Transverse colon (tissue), 4 donors: ENCODE data around the gene ZBTB9. TPM values are rescaled to one million over a fixed set of nuclear protein-coding genes. Genes with fewer than 3 reads are reported as not detected.
A peak's percentile ranks its signal among the peaks of the same experiment; 100 is the strongest.

Experiments
- DNase-seq: peaks from one replicate; pipeline ENCODE4 v3.0.0-alpha.2; 2019
- H3K27ac ChIP-seq, 4 donors: fragments of 200-600 bp; sonication (generic); 2 replicates each; pipeline ENCODE4 v1.5.1; 2016 to 2018; ENCODE audit warnings: inconsistent platforms in 4 of 4
- H3K27me3 ChIP-seq: fragments of 200-600 bp; sonication (generic); 2 replicates; pipeline ENCODE4 v1.5.1; 2017; ENCODE audit warnings: inconsistent platforms
- H3K36me3 ChIP-seq, 4 donors: fragments of 200-600 bp; sonication (generic); 2 replicates each; pipeline ENCODE4 v1.5.1; 2017 to 2019; ENCODE audit warnings: inconsistent platforms in 4 of 4
- H3K4me1 ChIP-seq, 4 donors: fragments of 200-600 bp; sonication (generic); 2 replicates each; pipeline ENCODE4 v1.5.1; 2017 to 2020; ENCODE audit warnings: inconsistent platforms in 4 of 4
- H3K4me3 ChIP-seq, 4 donors: fragments of 200-600 bp; sonication (generic); 1 replicate in 1 of 4; 2 replicates in 3 of 4; pipeline versions ENCODE4 v1.5.1 to v1.6.1; 2017 to 2019; ENCODE audit warnings: inconsistent platforms in 4 of 4
- H3K9me3 ChIP-seq, 2 donors: fragments of 200-600 bp; sonication (generic); 2 replicates each; pipeline ENCODE4 v1.5.1; 2017 to 2019; ENCODE audit warnings: inconsistent platforms in 2 of 2
- EP300 ChIP-seq: sonication (generic); formaldehyde crosslinking; IDR thresholded peaks from one replicate; pipeline ENCODE4 v1.6.1; 2017; ENCODE audit warnings: antibody characterized with exemption, low read depth
- POLR2A ChIP-seq: fragments of 450-650 bp; IDR thresholded peaks from one replicate; pipeline ENCODE4 v1.6.1; 2016; ENCODE audit warnings: antibody characterized with exemption, mild to moderate bottlenecking, moderate library complexity
- POLR2AphosphoS5 ChIP-seq, 3 donors: sonication (generic); formaldehyde crosslinking; IDR thresholded peaks; one replicate each; pipeline ENCODE4 v1.6.1; 2016; ENCODE audit warnings: antibody characterized with exemption in 3 of 3
- WGBS, 2 donors: methylation state at CpG; one replicate each; pipeline ENCODE4 v1.1.5; 2018; ENCODE audit warnings: low coverage in 1 of 2; 5-methylcytosine and 5-hydroxymethylcytosine counted together
- in situ Hi-C, 4 donors: fragments of 200-750 bp; cut with MboI; loops; one replicate each; pipeline versions ENCODE4 v1.15.0 to v1.15.1; 2017; ENCODE audit warnings: low sequenced_read_pairs in 3 of 4, low pct_ligation_motif_present in 1 of 4, low pct_unique_long_range_greater_than_20kb in 1 of 4
- intact Hi-C: fragments of 100-400 bp; cut with DNase I; formaldehyde crosslinking; loops from one replicate; pipeline ENCODE4 v1.15.1; 2023; ENCODE audit warnings: low total_unique reads
- total RNA-seq, 4 donors: library from RNA; depleted of rRNA; stranded (reverse); fragments of >200 nt; gene quantifications; one replicate each; pipeline ENCODE4 v1.1.0, GENCODE V29; 2016
- TF ChIP-seq, protein P1 (sequence below), 5 experiments: fragments of 200-600 bp in 3 of 5; fragments of 450-650 bp in 2 of 5; sonication (generic) in 3 of 5; IDR thresholded peaks; 1 replicate in 2 of 5; 2 replicates in 3 of 5; pipeline ENCODE4 v1.5.1; 2016 to 2017; ENCODE audit warnings: antibody characterized with exemption in 5 of 5, inconsistent platforms in 3 of 5, mild to moderate bottlenecking in 2 of 5, moderate library complexity in 1 of 5

Gene ZBTB9
- total RNA-seq, 4 donors from 2014 or later, result 2.2 to 3.2 TPM; not detected in 2

GRCh38 chr6:33421344-33421643 is 33.1 kb upstream of the ZBTB9 start:
- TF ChIP-seq POLR2A (no peak), POLR2AphosphoS5 (IDR thresholded peaks at IDR 0.05) (no peak), EP300 (no peak)
- TF ChIP-seq, protein P1, sequence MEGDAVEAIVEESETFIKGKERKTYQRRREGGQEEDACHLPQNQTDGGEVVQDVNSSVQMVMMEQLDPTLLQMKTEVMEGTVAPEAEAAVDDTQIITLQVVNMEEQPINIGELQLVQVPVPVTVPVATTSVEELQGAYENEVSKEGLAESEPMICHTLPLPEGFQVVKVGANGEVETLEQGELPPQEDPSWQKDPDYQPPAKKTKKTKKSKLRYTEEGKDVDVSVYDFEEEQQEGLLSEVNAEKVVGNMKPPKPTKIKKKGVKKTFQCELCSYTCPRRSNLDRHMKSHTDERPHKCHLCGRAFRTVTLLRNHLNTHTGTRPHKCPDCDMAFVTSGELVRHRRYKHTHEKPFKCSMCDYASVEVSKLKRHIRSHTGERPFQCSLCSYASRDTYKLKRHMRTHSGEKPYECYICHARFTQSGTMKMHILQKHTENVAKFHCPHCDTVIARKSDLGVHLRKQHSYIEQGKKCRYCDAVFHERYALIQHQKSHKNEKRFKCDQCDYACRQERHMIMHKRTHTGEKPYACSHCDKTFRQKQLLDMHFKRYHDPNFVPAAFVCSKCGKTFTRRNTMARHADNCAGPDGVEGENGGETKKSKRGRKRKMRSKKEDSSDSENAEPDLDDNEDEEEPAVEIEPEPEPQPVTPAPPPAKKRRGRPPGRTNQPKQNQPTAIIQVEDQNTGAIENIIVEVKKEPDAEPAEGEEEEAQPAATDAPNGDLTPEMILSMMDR (IDR thresholded peaks at IDR 0.05), result no peak
- WGBS, 2 donors, result 83 to 95% methylated on average over 2 of the region's 2 CpGs
- peaks cover 23 to 53% (median 43%) of the 10 kb centered on the region in 4 donors for H3K4me1 ChIP-seq
- no peaks in the 10 kb centered on the region for H3K9me3 ChIP-seq
- DNase-seq, result no peak
- no peaks in the 10 kb centered on the region for H3K27me3 ChIP-seq
- intact Hi-C loops, result no loop called here
- in situ Hi-C loops, result loop anchor here in 1 of 4 donors (25.0 kb wide), 1 partner anchor 459 kb away; the partner anchor contains the start of genes BRD2 and HLA-DMA
- no peak overlapping the region for H3K4me3 ChIP-seq
- no peaks in the 10 kb centered on the region for H3K36me3 ChIP-seq
- peak overlapping the region in 2 of 4 donors; percentile 91 to 96 for H3K27ac ChIP-seq

GRCh38 chr6:33423777-33424176 is 30.6 kb upstream of the ZBTB9 start:
- intact Hi-C loops (no loop called here), in situ Hi-C loops (loop anchor here in 1 of 4 donors (25.0 kb wide), 1 partner anchor 461 kb away; the partner anchor contains the start of genes BRD2 and HLA-DMA)
- Histone ChIP-seq H3K4me1 (peaks cover 15 to 55% (median 43%) of the 10 kb centered on the region in 4 donors), H3K27me3 (no peaks in the 10 kb centered on the region), H3K27ac (peak overlapping the region; percentile 85 to 95 (median 90)), H3K9me3 (no peaks in the 10 kb centered on the region), H3K4me3 (no peak overlapping the region), H3K36me3 (no peaks in the 10 kb centered on the region)
- 89 to 98% methylated on average over 1 to 2 of the region's 2 CpGs for WGBS, 2 donors
- DNase-seq, result no peak
- TF ChIP-seq POLR2A (no peak), EP300 (no peak), POLR2AphosphoS5 (IDR thresholded peaks at IDR 0.05) (no peak)
- TF ChIP-seq, protein P1 (IDR thresholded peaks at IDR 0.05), result no peak

- intact Hi-C loops, result no loop called here
- 1 to 13% methylated on average over 10 to 12 of the region's 12 CpGs for WGBS, 2 donors
- Histone ChIP-seq H3K27me3 (no peaks in the 10 kb centered on the region), H3K36me3 (no peaks in the 10 kb centered on the region), H3K9me3 (no peaks in the 10 kb centered on the region), H3K4me1 (peaks cover 13 to 46% (median 37%) of the 10 kb centered on the region in 4 donors), H3K4me3 (peak overlapping the region; percentile 42 to 58 (median 50)), H3K27ac (peak overlapping the region; percentile 85 to 95 (median 90))
- in situ Hi-C loops, result loop anchor here in 1 of 4 donors (25.0 kb wide), 1 partner anchor 463 kb away; the partner anchor contains the start of genes BRD2 and HLA-DMA
- no peak for DNase-seq
- TF ChIP-seq, protein P1 (IDR thresholded peaks at IDR 0.05), result no peak
- TF ChIP-seq POLR2A (no peak), POLR2AphosphoS5 (IDR thresholded peaks at IDR 0.05) (no peak), EP300 (no peak)
Observed at GRCh38 chr6:33424855-33425667, 29.3 kb upstream of the ZBTB9 start.

DNA sequence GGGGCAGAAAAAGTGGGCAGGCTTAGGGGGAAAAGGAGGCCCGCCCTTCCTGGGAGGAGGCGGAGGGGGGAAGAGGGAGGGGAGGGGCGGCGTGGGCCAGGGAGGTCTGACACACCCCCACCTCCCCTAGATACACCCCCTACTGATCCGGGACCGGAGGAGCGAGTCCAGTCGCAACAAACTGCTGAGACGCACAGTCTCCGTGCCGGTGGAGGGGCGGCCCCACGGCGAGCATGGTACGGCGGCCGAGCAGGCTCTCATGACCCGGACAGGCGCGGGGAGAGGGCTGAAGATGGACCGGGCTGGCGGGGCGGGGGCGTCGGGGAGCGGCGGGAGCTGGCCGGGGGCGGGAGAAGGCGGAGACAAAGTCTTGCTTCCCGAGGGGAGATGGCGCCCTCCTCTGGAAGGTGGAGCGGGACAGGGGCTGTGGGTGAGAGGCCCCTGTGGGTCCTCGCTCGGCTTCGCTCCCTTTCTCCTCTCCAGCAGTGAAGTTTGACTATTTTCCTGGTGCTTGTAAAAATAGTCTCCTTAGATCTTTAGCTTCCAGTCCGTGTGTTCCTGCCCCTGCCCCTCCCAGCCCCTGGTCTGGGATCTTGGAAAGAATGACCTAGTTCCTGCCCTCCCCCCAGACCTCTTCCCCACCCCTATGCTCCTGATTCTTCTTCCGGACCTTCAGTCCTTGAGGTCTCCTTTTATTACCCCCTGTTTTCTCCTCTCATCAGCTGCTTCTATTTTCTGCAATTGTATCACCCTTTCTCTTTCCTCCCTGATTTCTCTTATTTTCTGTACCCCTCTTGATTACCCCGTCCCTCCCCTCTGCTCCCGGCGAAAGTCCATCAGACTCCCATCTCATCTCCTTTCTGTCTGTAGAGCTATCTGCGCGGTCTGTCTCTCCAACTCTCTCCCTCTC is 28.5 kb upstream of the ZBTB9 start:
- 1 to 4% methylated on average over 9 to 41 of the region's 43 CpGs for WGBS, 2 donors
- Histone ChIP-seq H3K9me3 (no peaks in the 10 kb centered on the region), H3K27ac (peak overlapping the region; percentile 85 to 95 (median 90)), H3K4me1 (peaks cover 17 to 50% (median 42%) of the 10 kb centered on the region in 4 donors), H3K36me3 (no peaks in the 10 kb centered on the region), H3K4me3 (peak overlapping the region; percentile 42 to 58 (median 50)), H3K27me3 (no peaks in the 10 kb centered on the region)
- in situ Hi-C loops, result no loop called here
- peak; percentile 54 for TF ChIP-seq POLR2A
- TF ChIP-seq, protein P1 (IDR thresholded peaks at IDR 0.05), result peak; percentile 38 to 63 (median 46)
- peak; percentile 57 to 86 (median 84) for TF ChIP-seq POLR2AphosphoS5 (IDR thresholded peaks at IDR 0.05)
- no peak for TF ChIP-seq EP300
- DNase-seq, result peak; percentile 91
- intact Hi-C loops, result no loop called here
